ENCODE measurements around the gene RAMP1.

Gene RAMP1

DNA sequence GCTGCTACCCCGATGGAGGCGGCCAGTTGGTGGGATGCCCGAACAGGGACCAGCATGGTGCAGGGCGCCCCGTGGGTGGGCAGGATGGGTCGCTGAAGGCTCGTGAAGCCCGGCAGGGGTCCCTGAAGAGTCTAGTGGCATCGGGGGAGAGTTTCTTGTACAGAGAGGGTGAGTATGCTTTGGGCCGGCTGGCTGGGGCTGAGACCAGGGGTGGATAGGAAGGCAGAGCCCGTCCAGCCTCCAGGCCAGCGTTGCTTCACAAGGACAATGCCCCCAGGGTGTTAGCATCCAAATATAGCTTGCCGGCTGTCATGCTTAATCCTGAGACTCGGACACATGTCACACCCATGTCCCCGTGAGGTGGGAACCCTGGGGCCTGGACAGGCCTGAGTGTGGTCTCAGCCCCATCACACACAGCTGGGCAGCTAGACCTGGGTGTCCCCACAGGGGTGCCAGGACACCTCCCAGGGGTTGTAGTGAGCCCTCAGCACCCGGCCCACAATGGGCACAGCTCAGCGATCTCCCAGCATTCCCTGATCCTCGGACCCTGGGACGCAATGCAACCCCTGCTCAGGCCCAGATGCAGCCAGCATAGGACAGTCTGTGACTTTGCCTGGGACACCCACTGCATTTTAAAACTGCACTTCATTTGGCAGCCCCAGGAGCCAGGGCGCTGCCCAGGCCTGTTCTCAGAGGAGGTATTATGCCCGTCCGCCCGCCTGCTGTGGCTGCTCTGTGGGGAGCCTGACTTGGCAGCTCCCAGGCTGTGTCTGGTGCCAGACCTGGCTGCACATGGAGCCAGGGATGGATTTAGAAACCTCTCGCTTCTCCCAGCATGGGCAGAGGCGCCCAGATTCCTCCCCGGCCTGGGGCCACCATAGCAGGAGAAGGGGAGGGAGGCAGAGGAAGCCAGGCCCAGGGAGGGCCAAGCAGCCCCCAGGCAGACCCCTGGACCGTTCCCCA lies 36.4 kb downstream of the RAMP1 start:
- DNase-seq (ENCODE audit: low read depth in 2 of 2): no peak

DNA sequence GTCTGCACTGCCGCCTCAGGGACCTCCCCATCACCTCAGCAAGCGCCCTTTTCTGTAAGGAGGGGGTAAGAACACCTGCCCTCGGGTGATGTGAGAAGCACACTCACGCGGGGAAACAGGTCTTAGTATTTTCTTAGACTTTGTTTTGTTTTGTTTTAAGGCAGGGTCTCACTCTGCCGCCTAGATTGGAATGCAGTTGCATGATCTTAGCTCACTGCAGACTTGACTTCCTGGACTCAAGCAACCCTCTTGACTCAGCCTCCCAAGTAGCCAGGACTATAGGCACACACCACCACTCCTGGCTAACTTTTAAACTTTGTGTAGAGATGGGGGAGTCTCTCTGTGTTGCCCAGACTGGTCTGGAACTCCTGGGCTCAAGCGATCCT lies 37.1 kb downstream of the RAMP1 start:
- DNase-seq (ENCODE audit: low read depth in 2 of 2): no peak

DNA sequence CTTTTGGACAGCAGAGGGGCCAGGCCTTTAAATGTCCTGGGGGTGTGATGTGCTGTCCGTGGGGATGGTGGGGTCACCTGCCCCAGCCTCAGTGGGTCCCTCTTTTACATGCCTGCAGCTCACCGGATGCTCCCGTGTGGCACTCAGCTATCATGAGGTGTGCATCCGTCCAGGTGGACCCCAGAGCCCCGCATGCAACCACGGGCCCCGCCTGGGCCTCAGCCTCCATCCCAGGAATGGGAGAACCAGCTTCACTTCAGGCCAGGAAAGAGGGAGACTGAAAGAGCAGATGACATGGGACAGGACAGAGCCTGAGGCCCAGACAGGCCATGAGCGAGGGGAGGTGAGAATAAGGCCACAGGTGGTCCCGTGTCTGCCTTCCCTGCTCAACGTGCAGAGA lies 37.5 kb downstream of the RAMP1 start:
- DNase-seq (ENCODE audit: low read depth in 2 of 2): no peak

DNA sequence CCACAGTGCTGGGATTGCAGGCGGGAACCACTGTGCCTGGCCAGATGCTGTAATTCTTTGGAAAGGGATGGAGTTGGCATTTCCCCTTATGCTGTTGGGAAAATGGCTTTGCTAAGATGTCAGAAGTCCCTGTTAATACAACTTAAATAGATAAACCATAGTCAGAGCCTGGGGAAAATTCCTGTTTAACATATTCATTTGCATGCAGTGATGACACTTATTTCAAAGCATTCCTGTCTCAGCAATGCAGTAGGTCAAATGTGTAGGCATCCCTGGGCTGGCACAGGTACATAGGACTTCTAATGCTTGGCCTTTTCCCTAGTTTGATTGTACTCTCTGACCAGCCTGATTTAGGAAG lies 38.6 kb downstream of the RAMP1 start:
- no peak for DNase-seq (ENCODE audit: low read depth in 2 of 2)

DNA sequence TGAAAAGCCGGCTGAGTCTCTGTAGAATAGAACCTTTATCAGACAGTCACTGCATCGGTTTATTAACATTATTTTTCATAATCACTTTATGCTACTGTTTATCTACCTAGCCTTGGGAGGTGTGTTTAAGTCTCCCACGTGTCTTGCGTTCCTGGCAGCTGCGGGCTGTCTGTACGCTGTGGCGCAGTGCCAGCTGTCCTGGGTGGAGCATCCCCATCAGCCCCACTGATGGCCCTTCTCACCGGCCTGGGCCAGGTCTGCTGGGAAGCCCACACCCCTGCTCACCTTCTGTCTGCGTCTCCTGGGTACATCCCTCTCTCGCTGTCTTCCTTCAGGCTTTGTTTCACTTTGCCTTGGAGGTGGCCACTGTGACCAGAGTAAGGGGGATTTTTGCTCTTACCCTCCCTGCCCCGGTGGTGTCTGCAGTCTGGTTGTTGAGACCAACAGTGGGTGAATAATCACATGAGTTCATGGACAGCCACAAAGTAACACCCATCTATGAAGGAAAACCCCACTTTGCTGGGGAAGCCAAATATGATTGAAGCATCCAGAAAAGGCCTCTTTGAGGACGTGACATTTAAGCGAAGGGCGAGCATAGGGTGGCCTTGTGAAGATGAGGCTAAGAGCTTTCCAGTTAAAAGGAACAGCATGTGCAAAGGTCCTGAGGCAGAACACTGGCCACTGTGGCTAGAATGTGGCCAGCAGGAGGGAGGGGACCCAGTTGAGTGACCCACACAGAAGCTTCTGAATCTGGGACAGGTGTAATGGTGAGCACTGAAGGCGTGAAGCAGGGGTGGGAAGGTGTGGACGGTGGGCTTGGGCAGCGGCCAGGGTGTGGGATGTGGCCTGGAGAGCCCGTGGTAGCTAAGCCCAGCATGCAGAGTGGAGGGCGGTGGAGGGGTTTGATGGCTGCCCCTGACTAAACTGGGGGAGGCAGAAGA lies 41.7 kb downstream of the RAMP1 start:
- DNase-seq (ENCODE audit: low read depth in 2 of 2): peak in 1 of 2 donors; percentile 27

DNA sequence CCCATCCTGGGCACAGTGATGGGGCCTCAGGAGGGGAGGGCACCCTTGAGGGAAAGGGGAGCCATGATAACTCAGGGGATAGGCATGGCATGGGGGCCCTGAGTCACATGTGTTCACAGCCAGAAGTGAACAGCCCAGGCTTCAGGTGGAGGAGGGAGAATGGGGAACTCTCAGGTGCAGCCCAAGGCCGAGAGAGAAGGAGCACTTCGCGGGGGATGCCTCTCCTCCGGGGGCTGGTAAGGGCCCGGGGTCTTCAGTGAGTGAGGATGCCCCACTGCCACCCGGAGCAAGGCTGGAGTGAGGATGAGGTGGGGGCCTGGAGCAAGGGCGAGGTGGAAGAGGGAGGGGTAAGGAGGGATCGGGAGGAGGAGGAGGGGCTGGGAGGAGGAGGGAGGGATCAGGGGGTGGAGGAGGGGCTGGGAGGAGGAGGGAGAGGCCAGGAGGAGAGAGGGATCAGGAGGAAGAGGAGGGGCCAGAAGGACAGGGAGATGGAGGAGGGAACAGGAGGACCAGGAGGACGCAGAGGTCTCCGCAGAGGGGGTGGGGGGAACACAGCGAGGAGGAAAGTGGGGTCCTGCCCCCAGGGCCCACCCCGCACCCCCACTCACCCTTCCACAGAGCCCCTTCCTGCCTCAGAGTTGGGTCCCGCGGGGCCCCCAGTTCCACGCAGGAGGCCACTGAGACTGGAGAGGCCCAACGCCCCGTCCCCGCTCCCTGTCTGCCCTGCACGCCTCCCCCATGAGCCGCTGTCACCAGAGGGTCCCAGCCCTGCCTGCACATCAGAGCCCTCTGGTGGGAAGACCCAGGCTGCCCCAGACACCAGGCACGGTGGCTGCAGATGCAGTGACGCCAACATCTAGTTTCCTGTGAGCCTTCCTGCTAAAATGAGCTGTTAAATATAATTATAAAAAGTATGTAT lies 42.8 kb downstream of the RAMP1 start:
- peak in 1 of 2 donors; percentile 23 for DNase-seq (ENCODE audit: low read depth in 2 of 2)

DNA sequence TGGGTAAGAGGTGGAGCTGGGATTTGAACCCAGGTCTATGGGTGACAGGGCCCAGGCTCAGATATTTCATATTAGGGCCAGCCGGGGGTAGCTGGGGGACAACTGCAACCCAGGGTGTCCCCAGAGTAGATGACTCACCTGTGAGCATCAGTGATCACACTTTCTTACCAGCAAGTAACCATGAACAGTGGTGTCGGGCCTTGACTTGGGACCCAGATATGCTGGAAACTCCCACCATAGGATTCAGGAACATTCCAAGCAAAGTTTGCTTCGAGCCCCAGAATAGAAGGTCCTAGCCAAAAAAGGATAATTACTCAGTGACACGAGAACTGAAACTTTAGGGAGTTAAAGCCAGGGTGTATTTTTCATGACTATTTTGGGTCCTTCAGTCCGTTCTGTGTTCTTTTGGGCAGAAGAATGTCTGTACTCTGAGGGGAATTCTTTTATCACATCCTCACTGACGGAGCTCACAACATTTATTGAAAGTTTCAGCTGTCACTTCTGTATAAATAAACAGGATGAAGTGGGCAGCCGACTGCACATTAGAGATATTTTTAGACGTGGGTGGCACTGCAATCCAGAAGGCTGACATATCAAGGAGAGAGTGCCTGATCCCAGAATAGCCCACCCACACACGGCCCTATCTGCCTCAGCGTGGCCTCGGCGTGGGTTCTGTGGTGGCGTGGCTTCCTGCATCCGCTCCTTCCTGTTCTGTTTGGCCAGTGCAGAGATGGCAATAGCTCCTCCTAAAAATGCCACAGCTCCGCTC lies 45.6 kb downstream of the RAMP1 start:
- DNase-seq (ENCODE audit: low read depth in 2 of 2): no peak

DNA sequence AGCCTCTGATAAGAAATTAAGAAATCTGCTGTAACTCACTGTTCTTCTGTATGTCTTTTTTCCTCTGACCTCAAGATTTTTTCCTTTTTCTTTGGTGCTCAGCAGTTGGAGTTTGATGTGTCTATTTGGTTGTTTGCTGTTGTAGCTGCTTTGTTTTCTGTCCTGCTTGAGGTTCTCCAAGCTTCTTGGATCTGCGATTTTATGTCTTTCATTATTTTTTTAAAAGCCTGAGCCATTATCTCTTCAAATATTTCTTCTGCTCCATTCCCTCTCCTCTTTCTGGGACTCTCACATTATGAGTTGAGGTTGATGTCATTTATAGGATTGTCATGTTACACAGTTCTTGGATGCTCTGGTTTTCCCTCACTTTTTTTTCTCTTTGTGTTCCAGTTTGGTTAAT lies 47.7 kb downstream of the RAMP1 start:
- DNase-seq (ENCODE audit: low read depth in 2 of 2): no peak

DNA sequence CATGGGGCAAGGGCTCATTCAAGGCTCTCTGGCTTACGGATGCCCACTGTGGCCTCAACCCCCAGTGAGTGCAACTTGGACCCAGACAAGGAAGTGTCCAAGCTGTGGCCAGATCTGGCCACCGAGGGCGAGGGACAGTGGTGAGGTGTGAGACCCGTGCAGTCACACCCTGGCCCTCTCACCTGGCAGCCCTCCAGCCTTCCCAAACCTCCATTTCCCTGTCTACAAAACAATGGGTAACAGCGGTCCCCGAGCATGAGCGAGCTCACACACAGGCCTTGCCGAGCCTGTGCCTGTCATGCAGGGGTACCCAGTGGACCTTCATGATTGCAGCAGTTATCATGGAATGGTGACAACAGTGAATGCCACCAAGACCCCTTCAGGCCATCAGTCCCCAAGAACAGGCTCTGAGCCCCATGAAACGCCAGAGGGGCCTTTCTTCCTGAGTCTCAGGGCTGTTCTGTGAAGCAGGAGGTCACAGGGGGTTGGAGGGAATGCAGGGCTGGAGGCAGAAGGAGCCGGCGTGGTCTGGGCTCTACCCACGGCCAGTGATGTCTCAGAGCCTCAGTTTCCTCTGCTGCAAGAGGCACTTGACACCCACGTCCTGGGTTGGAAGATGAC lies 49.8 kb downstream of the RAMP1 start:
- DNase-seq (ENCODE audit: low read depth in 2 of 2): no peak

DNA sequence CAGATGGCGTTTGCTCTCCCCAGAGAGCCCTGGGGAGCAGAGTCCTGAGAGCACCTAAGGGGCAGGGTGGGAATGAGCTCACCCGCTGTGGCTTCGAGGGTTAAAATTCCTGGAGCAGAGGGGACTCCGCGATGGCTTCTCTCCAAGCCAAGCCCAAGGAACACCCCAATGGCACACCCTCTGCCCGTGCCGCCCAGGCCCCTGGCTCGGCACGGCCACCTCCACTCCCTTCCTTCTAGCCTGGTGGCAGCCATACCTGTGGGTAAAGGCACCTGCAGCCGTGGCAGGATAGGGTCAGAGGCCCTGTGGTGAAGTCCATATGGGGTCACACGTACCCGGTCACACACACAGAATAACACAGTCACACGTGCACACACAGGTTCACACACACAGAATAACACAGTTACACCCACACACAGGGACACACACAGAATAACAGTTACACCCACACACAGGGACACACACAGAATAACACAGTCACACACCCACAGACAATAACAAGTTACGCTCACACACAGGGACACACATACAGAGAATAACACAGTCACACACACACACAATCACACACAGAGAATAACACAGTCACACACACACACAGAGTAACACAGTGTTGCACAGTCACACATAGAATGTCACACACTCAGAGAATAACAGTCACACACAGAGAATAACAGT lies 50.5 kb downstream of the RAMP1 start:
- no peak for DNase-seq (ENCODE audit: low read depth in 2 of 2)

DNA sequence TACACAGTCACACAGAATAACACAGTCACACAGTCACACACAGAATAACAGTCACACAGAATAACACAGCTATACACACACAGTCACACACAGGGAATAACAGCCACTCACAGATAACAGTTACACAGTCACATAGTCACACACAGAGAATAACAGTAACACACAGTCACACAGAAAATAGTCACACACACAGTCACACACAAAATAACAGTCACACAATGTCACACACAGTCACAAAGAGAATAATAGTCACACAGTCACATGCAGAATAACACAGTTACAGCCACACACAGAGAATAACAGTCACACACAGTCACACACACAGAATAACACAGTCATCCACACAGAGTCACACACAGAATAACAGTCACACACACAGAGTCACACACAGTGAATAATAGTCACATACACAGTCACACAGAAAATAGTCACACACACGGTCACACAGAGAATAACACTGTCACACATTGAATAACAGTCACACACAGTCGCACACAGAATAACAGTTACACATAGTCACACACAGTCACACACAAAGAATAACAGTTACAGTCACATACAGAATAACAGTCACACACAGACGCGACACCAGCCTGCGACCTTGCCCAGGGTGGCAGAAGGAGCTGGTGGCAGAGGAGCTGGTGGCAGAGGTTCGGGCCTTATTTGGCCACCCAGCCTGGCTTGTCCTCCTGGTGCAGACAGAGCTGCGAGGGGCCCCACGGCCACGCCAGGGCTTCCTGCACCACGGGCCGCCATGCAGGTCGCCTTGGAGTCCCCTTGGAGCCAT lies 51.3 kb downstream of the RAMP1 start:
- DNase-seq (ENCODE audit: low read depth in 2 of 2): no peak

DNA sequence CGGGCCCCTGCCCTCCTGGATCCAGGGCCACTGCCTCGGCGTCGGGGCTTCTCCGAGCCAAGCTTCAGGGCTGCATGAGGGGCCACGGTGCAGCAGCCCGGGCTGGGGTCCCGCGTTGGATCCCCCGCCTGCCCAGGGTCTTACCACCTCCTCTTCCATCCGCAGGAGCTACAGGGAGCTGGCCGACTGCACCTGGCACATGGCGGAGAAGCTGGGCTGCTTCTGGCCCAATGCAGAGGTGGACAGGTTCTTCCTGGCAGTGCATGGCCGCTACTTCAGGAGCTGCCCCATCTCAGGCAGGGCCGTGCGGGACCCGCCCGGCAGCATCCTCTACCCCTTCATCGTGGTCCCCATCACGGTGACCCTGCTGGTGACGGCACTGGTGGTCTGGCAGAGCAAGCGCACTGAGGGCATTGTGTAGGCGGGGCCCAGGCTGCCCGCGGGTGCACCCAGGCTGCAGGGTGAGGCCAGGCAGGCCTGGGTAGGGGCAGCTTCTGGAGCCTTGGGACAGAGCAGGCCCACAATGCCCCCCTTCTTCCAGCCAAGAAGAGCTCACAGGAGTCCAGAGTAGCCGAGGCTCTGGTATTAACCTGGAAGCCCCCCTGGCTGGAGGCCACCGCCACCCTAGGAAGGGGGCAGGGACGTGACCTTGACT lies 52.1 kb downstream of the RAMP1 start:
- no peak for DNase-seq (ENCODE audit: low read depth in 2 of 2)

DNA sequence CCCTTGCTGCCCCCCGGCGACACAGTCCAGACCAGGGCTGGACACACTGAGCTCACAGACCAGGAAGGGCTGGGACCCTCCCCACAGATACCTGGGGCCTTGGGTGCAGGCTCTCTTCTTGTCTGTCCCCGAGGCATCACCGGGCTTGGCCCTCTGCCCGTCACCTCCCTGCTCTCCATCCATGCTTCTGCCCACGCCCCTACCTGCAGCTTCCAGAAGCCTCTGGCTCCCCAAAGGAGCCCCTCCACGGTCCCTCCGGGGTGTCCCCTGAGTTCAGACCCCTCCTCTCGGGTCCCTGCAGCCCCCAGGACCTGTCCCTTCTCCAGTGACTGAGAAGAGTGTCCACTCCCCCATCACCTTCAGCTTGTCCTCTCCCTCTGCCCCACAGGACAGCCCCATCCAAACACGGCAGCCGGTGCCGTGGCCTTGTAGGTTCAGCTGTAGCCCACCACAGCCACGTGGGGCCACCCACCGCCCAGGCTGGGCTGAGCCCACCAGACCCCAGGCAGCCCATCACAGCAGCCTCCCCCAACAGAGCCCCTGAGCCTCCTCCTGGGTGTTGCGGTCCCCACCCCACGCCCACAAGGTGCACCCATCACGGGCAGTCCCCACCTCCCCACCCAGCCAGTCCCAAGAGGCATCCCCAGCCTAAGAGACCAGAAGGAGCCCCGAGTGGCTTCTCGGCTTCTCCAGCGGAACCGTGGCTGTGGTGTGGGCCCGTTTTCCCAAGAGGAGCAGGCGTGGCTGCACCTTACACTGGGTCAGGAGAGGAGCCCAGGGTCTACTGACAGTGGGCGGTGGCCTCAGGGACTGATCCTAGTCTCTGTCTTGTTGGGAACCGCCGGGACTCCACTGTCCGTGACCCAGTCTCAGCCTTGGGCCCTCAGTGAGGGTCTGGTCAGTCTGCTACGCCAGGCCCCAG lies 53.1 kb downstream of the RAMP1 start:
- DNase-seq (ENCODE audit: low read depth in 2 of 2): no peak

DNA sequence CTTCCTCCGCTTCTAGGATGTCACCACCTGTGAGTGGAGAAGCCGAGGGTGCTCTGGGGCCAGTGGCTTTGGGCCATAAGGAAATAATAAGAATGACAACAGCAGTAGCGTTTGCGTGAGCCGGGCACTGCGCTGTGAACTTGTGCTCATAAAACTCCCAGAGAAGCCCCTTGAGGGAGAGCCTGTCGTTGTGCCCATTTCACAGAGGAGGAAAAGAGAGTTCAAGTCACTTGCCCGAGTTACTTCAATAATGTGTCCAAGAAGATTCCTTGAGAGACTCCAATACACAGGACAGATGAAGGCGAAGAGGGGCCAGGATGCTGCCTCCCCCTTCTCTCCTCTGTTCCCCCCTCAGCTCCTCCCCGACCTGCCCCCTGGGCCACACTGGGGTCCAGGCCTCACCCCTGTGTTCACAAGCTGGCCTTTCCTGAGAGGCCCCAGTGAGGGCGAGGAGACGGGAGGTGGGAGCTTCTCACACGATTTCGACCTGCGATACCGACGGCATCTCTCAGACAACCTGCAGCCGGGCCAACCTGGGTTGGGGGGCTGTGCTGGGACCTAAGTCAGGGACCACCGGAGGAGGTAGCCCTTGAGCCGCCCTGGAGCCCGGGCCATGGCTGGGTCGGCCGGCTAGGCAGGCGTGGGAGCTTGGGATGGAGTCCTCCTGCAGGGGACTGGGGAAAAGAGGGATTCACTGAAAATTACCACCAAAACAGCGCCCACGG lies 53.9 kb downstream of the RAMP1 start:
- DNase-seq (ENCODE audit: low read depth in 2 of 2): no peak

DNA sequence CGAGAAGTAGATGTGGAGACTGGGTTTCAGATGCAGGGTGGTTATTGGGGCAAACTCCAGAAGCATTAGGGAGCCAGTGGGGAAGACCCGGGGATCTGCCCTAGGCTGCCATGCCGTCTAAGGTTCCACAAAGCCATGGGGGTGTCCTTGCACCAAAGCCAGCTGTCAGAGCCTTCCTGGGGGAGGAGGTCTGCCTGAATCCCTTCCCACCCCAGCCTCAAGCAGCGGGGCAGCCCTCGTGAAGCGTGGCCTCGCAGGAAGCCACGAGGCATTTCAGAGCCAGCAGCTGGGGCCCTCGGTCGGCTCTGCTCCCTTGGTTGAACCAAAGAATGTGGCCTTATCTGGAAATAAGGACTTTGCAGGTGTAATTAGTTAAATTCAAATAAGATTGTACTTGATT lies 56.2 kb downstream of the RAMP1 start:
- DNase-seq (ENCODE audit: low read depth in 2 of 2): no peak

DNA sequence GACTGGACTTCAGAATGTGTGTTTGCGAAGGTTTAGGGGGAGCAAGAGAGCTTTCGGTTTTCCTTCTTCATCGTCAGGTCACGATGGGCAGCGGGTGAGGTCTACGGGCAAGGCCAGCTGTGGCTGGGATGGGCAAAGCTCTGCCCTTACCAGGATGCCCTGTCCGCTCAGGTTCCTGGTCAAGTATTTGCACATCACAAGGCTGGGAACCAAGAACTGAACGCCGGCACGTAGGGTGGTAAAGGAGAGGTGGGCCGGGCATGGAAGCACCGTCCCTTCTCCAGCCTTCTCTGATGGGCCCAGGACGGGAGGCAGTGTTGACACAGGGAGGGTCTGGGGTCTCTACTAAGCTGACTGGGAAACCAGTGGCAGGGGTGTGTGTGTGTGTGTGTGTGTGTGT lies 56.9 kb downstream of the RAMP1 start:
- no peak for DNase-seq (ENCODE audit: low read depth in 2 of 2)
